Measurements from ENCODE around the gene POPDC2.

DNA sequence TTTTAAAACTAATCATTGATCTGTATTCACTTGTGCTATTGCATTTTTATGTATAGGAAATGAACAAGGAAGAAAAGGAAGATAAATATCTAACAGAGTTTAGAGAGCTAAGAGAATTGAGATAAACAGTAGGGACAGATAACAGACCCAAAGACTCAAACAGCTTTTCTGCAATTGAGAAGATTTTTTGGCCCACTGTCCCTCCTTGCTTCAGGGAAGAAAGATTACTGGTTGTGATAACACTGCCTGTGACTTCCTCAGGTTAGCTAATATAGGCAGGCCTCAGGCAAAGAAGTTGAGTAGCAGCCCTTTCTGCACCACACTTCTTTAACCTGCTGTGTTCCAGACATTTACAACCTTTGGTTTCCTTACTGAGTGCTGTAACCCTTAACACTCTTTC is 19.5 kb upstream of the POPDC2 start:
- TF ChIP-seq, protein P1, sequence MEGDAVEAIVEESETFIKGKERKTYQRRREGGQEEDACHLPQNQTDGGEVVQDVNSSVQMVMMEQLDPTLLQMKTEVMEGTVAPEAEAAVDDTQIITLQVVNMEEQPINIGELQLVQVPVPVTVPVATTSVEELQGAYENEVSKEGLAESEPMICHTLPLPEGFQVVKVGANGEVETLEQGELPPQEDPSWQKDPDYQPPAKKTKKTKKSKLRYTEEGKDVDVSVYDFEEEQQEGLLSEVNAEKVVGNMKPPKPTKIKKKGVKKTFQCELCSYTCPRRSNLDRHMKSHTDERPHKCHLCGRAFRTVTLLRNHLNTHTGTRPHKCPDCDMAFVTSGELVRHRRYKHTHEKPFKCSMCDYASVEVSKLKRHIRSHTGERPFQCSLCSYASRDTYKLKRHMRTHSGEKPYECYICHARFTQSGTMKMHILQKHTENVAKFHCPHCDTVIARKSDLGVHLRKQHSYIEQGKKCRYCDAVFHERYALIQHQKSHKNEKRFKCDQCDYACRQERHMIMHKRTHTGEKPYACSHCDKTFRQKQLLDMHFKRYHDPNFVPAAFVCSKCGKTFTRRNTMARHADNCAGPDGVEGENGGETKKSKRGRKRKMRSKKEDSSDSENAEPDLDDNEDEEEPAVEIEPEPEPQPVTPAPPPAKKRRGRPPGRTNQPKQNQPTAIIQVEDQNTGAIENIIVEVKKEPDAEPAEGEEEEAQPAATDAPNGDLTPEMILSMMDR (IDR thresholded peaks at IDR 0.05; ENCODE audit: poor library complexity), result no peak
- TF ChIP-seq EZH2 (IDR thresholded peaks at IDR 0.05; ENCODE audit: borderline replicate concordance) (no peak), EZH2phosphoT487 (IDR thresholded peaks at IDR 0.05; ENCODE audit: low read depth, severe bottlenecking, unreplicated experiment) (no peak)

All from hepatocyte (in vitro differentiated cells).